Caco-2 (cell line): Measurements from ENCODE around the gene SSBP2. TPM values are rescaled to one million over a fixed set of nuclear protein-coding genes. Genes with fewer than 3 reads are reported as not detected.
A peak's percentile ranks its signal among the peaks of the same experiment; 100 is the strongest.

Experiments used
- BruUV-seq: library from RNA; stranded (reverse); fragments of 400-500 nt; replicated peaks from 2 replicates; lab custom pipeline; 2021; lab: Mats Ljungman, UMichigan
- CTCF ChIA-PET: fragments of 300-600 bp; sonication (Branson Sonifier 250); formaldehyde crosslinking; loops from one replicate; lab custom pipeline; 2022; ENCODE audit warnings: antibody characterized with exemption; lab: Charles Lee
- POLR2A ChIA-PET: fragments of 300-600 bp; sonication (Branson Sonifier 250); formaldehyde crosslinking; loops from one replicate; lab custom pipeline; 2022; ENCODE audit warnings: antibody characterized with exemption; lab: Charles Lee
- DNase-seq, 2 experiments: peaks; one replicate each; pipeline versions ENCODE4 v3.0.0 to v3.0.0-alpha.2; 2020 to 2022
- H3K27me3 ChIP-seq: replicated peaks from 2 replicates; pipeline ENCODE4 v1.6.0; 2011; ENCODE audit warnings: low read length; ENCODE audit not compliant: control insufficient read depth, insufficient read depth
- H3K36me3 ChIP-seq: 2 replicates; pipeline ENCODE4 v1.5.1; 2011; ENCODE audit warnings: low read length; ENCODE audit not compliant: control insufficient read depth, insufficient read depth
- H3K4me1 ChIP-seq: fragments of 250-450 bp; sonication (Bioruptor Pico); 2 replicates; pipeline ENCODE4 v1.5.1; 2020; ENCODE audit warnings: mild to moderate bottlenecking
- H3K4me3 ChIP-seq: 2 replicates; pipeline ENCODE4 v1.5.1; 2011; ENCODE audit warnings: low read depth, mild to moderate bottlenecking, control low read depth, low read length
- H3K9me3 ChIP-seq: fragments of 250-450 bp; sonication (Bioruptor Pico); 2 replicates; pipeline ENCODE4 v1.5.1; 2020; ENCODE audit warnings: mild to moderate bottlenecking, moderate library complexity
- H3K27ac Mint-ChIP-seq: one replicate; pipeline ENCODE4 v1.8.0; 2022; ENCODE audit warnings: mixed read lengths; ENCODE audit not compliant: unreplicated experiment
- H3K27me3 Mint-ChIP-seq: one replicate; pipeline ENCODE4 v1.8.0; 2022; ENCODE audit warnings: mixed read lengths; ENCODE audit not compliant: insufficient read depth, unreplicated experiment
- H3K36me3 Mint-ChIP-seq: one replicate; pipeline ENCODE4 v1.8.0; 2022; ENCODE audit warnings: mild to moderate bottlenecking, mixed read lengths; ENCODE audit not compliant: insufficient read depth, unreplicated experiment
- H3K4me1 Mint-ChIP-seq: one replicate; pipeline ENCODE4 v1.8.0; 2022; ENCODE audit warnings: low read depth, mixed read lengths; ENCODE audit not compliant: unreplicated experiment
- H3K4me3 Mint-ChIP-seq: one replicate; pipeline ENCODE4 v1.8.0; 2022; ENCODE audit warnings: mild to moderate bottlenecking, moderate library complexity, mixed read lengths; ENCODE audit not compliant: unreplicated experiment
- H3K9me3 Mint-ChIP-seq: one replicate; pipeline ENCODE4 v1.8.0; 2022; ENCODE audit warnings: mixed read lengths; ENCODE audit not compliant: unreplicated experiment
- intact Hi-C: fragments of 100-400 bp; cut with micrococcal nuclease; formaldehyde crosslinking; loops from one replicate; pipeline ENCODE4 v1.10.0; 2022; ENCODE audit not compliant: unreplicated experiment
- total RNA-seq: library from RNA; stranded (reverse); gene quantifications from 2 replicates; pipeline ENCODE4 v1.2.3, GENCODE V29; 2022
- TF ChIP-seq, protein P1 (sequence below), 2 experiments: fragments of 200-600 bp in 1 of 2; IDR thresholded peaks; 1 replicate in 1 of 2; 2 replicates in 1 of 2; pipeline versions ENCODE4 v1.5.1 to v1.8.0; 2011 to 2022; ENCODE audit warnings: antibody characterized with exemption in 1 of 2, control low read depth in 1 of 2, inconsistent platforms in 1 of 2, low read depth in 1 of 2, low read length in 1 of 2, mild to moderate bottlenecking in 1 of 2, moderate library complexity in 1 of 2; ENCODE audit not compliant: insufficient read depth in 1 of 2, severe bottlenecking in 1 of 2, unreplicated experiment in 1 of 2

Gene SSBP2
- total RNA-seq, 1 experiment from 2014 or later = 2.5 TPM

DNA sequence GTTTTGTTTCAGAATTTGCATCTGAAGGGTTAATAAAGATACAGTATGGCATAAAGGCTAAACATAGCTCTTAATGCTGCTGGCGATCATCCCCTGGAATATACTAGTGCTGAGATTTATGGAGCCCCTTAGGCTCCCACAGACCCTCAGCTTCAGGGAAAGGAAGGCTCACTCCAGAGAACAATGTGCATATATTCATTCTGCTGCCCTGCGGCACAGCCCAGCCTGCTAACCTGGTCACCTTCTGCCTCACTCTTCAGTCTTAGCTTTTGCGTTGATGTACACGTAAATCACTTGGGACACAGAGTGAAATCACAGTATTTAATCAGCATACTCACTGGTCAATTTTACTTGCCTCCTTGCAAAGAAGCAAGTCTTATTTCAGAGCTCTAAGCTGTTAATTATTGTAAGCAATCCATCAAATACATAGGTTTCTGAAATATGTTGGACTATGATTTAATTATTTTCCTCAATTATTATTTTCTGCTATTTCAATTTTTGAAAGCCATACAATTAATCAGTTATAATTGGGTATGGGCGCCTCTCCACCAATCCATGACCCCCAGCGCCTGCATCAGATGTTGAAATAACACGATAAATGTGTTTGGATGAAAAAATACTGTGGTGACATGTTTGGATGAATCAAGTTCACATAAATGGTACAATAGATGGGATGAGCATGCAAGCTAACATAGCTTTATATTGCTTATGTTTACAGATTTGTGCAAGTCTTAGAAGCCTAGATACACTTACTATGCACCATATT lies 345.6 kb downstream of the SSBP2 start:
- POLR2A ChIA-PET = no interaction called here
- no peak overlapping the region for H3K27ac Mint-ChIP-seq
- no peak overlapping the region for H3K4me3 Mint-ChIP-seq
- CTCF ChIA-PET = no interaction called here
- no peaks in the 10 kb centered on the region for H3K27me3 ChIP-seq
- TF ChIP-seq, protein P1, sequence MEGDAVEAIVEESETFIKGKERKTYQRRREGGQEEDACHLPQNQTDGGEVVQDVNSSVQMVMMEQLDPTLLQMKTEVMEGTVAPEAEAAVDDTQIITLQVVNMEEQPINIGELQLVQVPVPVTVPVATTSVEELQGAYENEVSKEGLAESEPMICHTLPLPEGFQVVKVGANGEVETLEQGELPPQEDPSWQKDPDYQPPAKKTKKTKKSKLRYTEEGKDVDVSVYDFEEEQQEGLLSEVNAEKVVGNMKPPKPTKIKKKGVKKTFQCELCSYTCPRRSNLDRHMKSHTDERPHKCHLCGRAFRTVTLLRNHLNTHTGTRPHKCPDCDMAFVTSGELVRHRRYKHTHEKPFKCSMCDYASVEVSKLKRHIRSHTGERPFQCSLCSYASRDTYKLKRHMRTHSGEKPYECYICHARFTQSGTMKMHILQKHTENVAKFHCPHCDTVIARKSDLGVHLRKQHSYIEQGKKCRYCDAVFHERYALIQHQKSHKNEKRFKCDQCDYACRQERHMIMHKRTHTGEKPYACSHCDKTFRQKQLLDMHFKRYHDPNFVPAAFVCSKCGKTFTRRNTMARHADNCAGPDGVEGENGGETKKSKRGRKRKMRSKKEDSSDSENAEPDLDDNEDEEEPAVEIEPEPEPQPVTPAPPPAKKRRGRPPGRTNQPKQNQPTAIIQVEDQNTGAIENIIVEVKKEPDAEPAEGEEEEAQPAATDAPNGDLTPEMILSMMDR (IDR thresholded peaks at IDR 0.05; ENCODE audit: insufficient read depth in 1 of 2, low read depth in 1 of 2, low read length in 1 of 2, severe bottlenecking in 1 of 2, unreplicated experiment in 1 of 2) = no peak
- no peaks in the 10 kb centered on the region for H3K36me3 ChIP-seq
- H3K4me1 ChIP-seq = peaks cover 26% of the 10 kb centered on the region
- H3K4me3 ChIP-seq = no peak overlapping the region
- no peaks in the 10 kb centered on the region for H3K27me3 Mint-ChIP-seq
- H3K4me1 Mint-ChIP-seq = peaks cover 19% of the 10 kb centered on the region
- H3K9me3 Mint-ChIP-seq = no peaks in the 10 kb centered on the region
- DNase-seq = no peak
- H3K36me3 Mint-ChIP-seq = no peaks in the 10 kb centered on the region
- intact Hi-C loops = no loop called here
- BruUV-seq = no TSS peak
- no peaks in the 10 kb centered on the region for H3K9me3 ChIP-seq

DNA sequence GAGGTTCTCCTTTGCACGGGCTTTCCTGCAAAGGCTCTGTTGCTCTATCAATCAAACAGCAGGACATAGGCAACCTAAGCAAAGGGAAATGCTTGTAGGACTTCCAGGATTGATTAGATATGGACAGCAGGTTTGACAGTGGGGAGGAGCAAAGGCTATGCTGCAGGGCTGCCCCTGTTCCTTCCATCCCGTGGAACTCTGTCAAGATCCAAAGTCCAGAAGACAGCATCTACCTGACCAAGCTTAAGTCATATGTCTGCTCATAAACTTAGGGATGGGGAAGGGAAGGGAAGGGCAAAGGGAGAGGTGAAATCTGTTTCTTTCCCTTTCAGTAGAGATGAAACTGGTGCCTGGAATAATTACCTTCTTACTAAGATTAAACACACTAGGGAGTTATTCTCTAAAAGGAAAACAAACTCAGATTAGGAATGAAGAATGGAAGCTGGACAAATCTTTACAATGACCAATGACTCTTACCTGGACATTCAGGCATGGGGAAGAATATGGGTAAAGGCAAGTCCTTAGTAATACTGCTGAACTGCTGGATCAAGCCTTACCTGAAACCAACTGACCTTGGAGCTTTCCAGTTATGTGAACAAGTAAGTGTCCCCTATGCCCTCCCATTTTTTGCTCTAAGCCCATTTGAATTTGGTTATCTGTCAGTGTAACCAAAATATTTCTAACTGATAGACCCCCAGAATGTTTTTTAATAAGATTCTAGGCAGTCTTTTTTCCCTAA lies 348.5 kb downstream of the SSBP2 start:
- H3K4me1 Mint-ChIP-seq = no peaks in the 10 kb centered on the region
- TF ChIP-seq, protein P1 (IDR thresholded peaks at IDR 0.05; ENCODE audit: insufficient read depth in 1 of 2, low read depth in 1 of 2, low read length in 1 of 2, severe bottlenecking in 1 of 2, unreplicated experiment in 1 of 2) = no peak
- no peak overlapping the region for H3K4me3 ChIP-seq
- intact Hi-C loops = loop anchor here (1.0 kb wide), 1 partner anchor 13 kb away; no protein-coding TSS in a partner anchor
- ChIA-PET CTCF (no interaction called here), POLR2A (no interaction called here)
- H3K9me3 ChIP-seq = no peaks in the 10 kb centered on the region
- no peaks in the 10 kb centered on the region for H3K36me3 ChIP-seq
- H3K27me3 Mint-ChIP-seq = no peaks in the 10 kb centered on the region
- no peak overlapping the region for H3K27ac Mint-ChIP-seq
- peak; percentile 28 to 49 for DNase-seq
- no peaks in the 10 kb centered on the region; the same call in 1 of the 2 replicates for H3K4me1 ChIP-seq
- H3K27me3 ChIP-seq = no peaks in the 10 kb centered on the region
- BruUV-seq = no TSS peak
- H3K4me3 Mint-ChIP-seq = no peak overlapping the region
- H3K9me3 Mint-ChIP-seq = no peaks in the 10 kb centered on the region
- no peaks in the 10 kb centered on the region for H3K36me3 Mint-ChIP-seq

DNA sequence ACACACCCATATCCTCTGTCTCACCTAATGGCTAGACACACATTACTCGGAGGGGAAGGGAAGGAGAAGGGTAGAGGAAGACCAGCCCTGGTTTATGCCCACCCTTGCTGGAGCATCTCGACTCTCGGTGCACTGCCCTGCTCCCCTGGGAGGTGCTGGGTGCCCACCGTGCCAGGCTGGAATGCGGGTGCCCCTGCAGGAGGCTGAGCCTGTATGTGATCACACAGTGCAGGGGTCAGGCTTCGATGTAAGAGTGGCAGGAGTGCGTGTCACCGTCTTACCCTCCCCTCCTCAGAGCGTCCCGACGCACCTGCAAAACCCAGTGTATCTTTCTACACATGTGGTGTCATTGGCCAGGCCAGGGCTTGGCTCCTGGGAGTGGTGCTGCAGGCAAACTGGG lies 349.6 kb downstream of the SSBP2 start:
- H3K9me3 ChIP-seq = no peaks in the 10 kb centered on the region
- H3K27ac Mint-ChIP-seq = no peak overlapping the region
- BruUV-seq = no TSS peak
- no peaks in the 10 kb centered on the region for H3K9me3 Mint-ChIP-seq
- no peaks in the 10 kb centered on the region; the same call in 1 of the 2 replicates for H3K4me1 ChIP-seq
- no peak overlapping the region for H3K4me3 ChIP-seq
- no peak overlapping the region for H3K4me3 Mint-ChIP-seq
- H3K4me1 Mint-ChIP-seq = no peaks in the 10 kb centered on the region
- H3K27me3 ChIP-seq = no peaks in the 10 kb centered on the region
- DNase-seq = no peak
- H3K27me3 Mint-ChIP-seq = no peaks in the 10 kb centered on the region
- H3K36me3 ChIP-seq = no peaks in the 10 kb centered on the region
- ChIA-PET POLR2A (no interaction called here), CTCF (no interaction called here)
- H3K36me3 Mint-ChIP-seq = no peaks in the 10 kb centered on the region
- TF ChIP-seq, protein P1 (IDR thresholded peaks at IDR 0.05; ENCODE audit: insufficient read depth in 1 of 2, low read depth in 1 of 2, low read length in 1 of 2, severe bottlenecking in 1 of 2, unreplicated experiment in 1 of 2) = no peak
- intact Hi-C loops = no loop called here
